Measurements from ENCODE around the gene LGALS9. TPM values are rescaled to one million over a fixed set of nuclear protein-coding genes. Genes with fewer than 3 reads are reported as not detected.

LGALS9 gene
- total and polyA plus RNA-seq, 7 donors, result 4.3 to 11.7 (median 10.3) TPM

GRCh38 chr17:27657620-27658019 is 26.6 kb downstream of the LGALS9 start:
- WGBS, 3 donors, result 51 to 53% (median 53%) methylated on average over 5 of the region's 5 CpGs
- ATAC-seq, result no peak
- Histone ChIP-seq H3K27ac (no peak overlapping the region), H3K4me3 (no peak overlapping the region), H3K9me3 (no peaks in the 10 kb centered on the region), H3K36me3 (ENCODE audit: insufficient read depth in 1 of 2, low read depth in 1 of 2) (no peaks in the 10 kb centered on the region), H3K4me1 (no peaks in the 10 kb centered on the region), H3K27me3 (ENCODE audit: insufficient read depth in 3 of 3, low read length in 2 of 3) (no peaks in the 10 kb centered on the region)
- TF ChIP-seq, protein P1, sequence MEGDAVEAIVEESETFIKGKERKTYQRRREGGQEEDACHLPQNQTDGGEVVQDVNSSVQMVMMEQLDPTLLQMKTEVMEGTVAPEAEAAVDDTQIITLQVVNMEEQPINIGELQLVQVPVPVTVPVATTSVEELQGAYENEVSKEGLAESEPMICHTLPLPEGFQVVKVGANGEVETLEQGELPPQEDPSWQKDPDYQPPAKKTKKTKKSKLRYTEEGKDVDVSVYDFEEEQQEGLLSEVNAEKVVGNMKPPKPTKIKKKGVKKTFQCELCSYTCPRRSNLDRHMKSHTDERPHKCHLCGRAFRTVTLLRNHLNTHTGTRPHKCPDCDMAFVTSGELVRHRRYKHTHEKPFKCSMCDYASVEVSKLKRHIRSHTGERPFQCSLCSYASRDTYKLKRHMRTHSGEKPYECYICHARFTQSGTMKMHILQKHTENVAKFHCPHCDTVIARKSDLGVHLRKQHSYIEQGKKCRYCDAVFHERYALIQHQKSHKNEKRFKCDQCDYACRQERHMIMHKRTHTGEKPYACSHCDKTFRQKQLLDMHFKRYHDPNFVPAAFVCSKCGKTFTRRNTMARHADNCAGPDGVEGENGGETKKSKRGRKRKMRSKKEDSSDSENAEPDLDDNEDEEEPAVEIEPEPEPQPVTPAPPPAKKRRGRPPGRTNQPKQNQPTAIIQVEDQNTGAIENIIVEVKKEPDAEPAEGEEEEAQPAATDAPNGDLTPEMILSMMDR (IDR thresholded peaks at IDR 0.05), result no peak
- intact Hi-C loops (cut with DNase I), result loop anchor here (5.0 to 10.0 kb wide), 3 partner anchors 105 to 423 kb away; no protein-coding TSS in a partner anchor
- no peak for DNase-seq

DNA sequence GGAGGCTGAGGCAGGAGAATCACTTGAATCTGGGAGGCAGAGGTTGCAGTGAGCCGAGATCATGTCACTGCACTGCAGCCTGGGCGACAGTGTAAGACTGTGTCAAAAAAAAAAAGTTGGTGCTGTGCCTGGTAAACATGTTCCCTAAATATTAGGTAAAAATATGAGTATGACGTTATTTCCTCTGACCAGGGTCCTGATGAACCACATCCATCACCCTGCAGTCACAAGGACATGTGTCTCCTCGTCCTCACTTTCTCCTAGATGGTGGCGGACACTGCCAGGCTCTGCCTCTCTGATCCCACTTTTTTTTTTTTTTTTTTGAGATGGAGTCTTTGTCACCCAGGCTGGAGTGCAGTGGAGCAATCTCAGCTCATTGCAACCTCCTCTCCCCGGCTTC is 28.7 kb downstream of the LGALS9 start:
- ATAC-seq, result no peak
- TF ChIP-seq, protein P1 (IDR thresholded peaks at IDR 0.05), result no peak
- no peaks in the 10 kb centered on the region for H3K4me1 ChIP-seq
- no peaks in the 10 kb centered on the region for H3K9me3 ChIP-seq
- intact Hi-C loops (cut with DNase I), result loop anchor here (5.0 to 10.0 kb wide), 3 partner anchors 103 to 425 kb away; no protein-coding TSS in a partner anchor
- no peak overlapping the region for H3K4me3 ChIP-seq
- no peak overlapping the region for H3K27ac ChIP-seq
- DNase-seq, result no peak
- 73 to 80% (median 77%) methylated on average over 6 of the region's 6 CpGs for WGBS, 3 donors
- no peaks in the 10 kb centered on the region for H3K36me3 ChIP-seq (ENCODE audit: insufficient read depth in 1 of 2, low read depth in 1 of 2)
- no peaks in the 10 kb centered on the region for H3K27me3 ChIP-seq (ENCODE audit: insufficient read depth in 3 of 3, low read length in 2 of 3)

- H3K36me3 ChIP-seq (ENCODE audit: insufficient read depth in 1 of 2, low read depth in 1 of 2), result no peaks in the 10 kb centered on the region
- 83 to 88% (median 87%) methylated on average over 3 of the region's 3 CpGs for WGBS, 3 donors
- no peak overlapping the region for H3K4me3 ChIP-seq
- TF ChIP-seq, protein P1 (IDR thresholded peaks at IDR 0.05), result no peak
- H3K27me3 ChIP-seq (ENCODE audit: insufficient read depth in 3 of 3, low read length in 2 of 3), result no peaks in the 10 kb centered on the region
- DNase-seq (no peak), ATAC-seq (no peak)
- no peak overlapping the region for H3K27ac ChIP-seq
- no peaks in the 10 kb centered on the region for H3K4me1 ChIP-seq
- H3K9me3 ChIP-seq, result no peaks in the 10 kb centered on the region
- intact Hi-C loops (cut with DNase I), result no loop called here
Observed at GRCh38 chr17:27660436-27660835, 29.4 kb downstream of the LGALS9 start.

GRCh38 chr17:27663936-27664605 is 33.1 kb downstream of the LGALS9 start:
- H3K36me3 ChIP-seq (ENCODE audit: insufficient read depth in 1 of 2, low read depth in 1 of 2), result no peaks in the 10 kb centered on the region
- whole genome bisulfite sequencing, 3 donors, result 85 to 91% (median 91%) methylated on average over 8 of the region's 8 CpGs
- no peaks in the 10 kb centered on the region for H3K27me3 ChIP-seq (ENCODE audit: insufficient read depth in 3 of 3, low read length in 2 of 3)
- intact Hi-C loops (cut with DNase I), result no loop called here
- H3K27ac ChIP-seq, result no peak overlapping the region
- TF ChIP-seq, protein P1 (IDR thresholded peaks at IDR 0.05), result no peak
- ATAC-seq, result no peak
- H3K4me3 ChIP-seq, result no peak overlapping the region
- no peaks in the 10 kb centered on the region for H3K4me1 ChIP-seq
- DNase-seq, result no peak
- H3K9me3 ChIP-seq, result no peaks in the 10 kb centered on the region

- no peak for ATAC-seq
- H3K36me3 ChIP-seq (ENCODE audit: insufficient read depth in 1 of 2, low read depth in 1 of 2), result no peaks in the 10 kb centered on the region
- no peaks in the 10 kb centered on the region for H3K27me3 ChIP-seq (ENCODE audit: insufficient read depth in 3 of 3, low read length in 2 of 3)
- WGBS, 3 donors, result 44 to 65% (median 57%) methylated on average over 2 of the region's 2 CpGs
- TF ChIP-seq, protein P1 (IDR thresholded peaks at IDR 0.05), result no peak
- no peaks in the 10 kb centered on the region for H3K4me1 ChIP-seq
- intact Hi-C loops (cut with DNase I), result no loop called here
- H3K27ac ChIP-seq, result no peak overlapping the region
- H3K9me3 ChIP-seq, result no peaks in the 10 kb centered on the region
- no peak for DNase-seq
- no peak overlapping the region for H3K4me3 ChIP-seq
Observed at GRCh38 chr17:27664606-27664965, 33.6 kb downstream of the LGALS9 start.

Data from psoas muscle (tissue), 8 donors.